GM18519 (cell line): ENCODE results near the gene NEAT1.

ENCODE experiments used
- ATAC-seq: cut with Tn5 transposase; IDR thresholded peaks from one replicate; pipeline ENCODE4 v1.9.1; 2021; ENCODE audit warnings: mild to moderate bottlenecking, moderate library complexity; ENCODE audit not compliant: unreplicated experiment, low FRiP score

Gene NEAT1

DNA sequence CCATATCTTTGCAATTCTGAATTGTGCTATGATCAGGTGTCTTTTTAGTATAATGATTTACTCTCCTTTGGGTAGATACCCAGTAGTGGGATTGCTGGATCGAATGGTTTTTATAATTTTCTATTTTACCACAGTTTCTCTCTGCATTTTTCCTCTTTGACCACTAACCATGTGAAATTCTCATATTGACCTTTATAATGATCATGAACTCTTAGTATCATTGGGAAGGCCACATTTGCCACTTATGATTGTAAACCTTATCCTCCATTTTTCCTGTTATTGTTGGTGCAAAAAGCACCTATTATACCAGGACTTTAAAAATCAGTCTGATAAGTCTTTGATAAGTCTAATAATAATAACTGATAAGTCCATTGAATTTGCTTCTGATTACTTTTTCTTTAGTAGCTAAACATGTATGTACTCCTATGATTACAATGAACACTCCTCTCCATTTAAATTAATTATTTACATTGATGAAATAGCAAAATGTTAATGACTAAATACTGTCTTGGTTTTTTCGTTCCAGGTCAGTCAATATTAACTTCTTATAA is 9.6 kb downstream of the NEAT1 start:
- no peak for ATAC-seq

GRCh38 chr11:65432686-65433582 is 10.3 kb downstream of the NEAT1 start:
- no peak for ATAC-seq

DNA sequence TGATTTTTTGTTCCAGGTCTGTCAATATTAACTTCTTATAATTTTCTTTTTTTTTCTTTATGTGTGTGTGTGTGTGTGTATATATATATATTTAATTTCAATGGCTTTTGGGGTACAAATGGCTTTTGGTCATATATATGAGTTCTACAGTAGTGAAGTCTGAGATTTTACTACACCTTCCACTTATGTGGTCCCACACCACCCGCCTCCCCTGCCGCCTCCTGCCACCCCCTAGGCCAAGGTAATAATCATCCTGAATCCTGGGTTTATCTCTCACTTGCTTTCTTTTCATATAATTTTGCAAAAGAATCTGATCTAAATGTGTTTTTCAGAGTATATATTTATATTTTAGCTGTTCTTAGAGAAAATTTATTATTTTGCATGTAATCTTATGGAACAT is 11.1 kb downstream of the NEAT1 start:
- no peak for ATAC-seq

GRCh38 chr11:65434057-65434666 is 11.6 kb downstream of the NEAT1 start:
- ATAC-seq, result no peak

DNA sequence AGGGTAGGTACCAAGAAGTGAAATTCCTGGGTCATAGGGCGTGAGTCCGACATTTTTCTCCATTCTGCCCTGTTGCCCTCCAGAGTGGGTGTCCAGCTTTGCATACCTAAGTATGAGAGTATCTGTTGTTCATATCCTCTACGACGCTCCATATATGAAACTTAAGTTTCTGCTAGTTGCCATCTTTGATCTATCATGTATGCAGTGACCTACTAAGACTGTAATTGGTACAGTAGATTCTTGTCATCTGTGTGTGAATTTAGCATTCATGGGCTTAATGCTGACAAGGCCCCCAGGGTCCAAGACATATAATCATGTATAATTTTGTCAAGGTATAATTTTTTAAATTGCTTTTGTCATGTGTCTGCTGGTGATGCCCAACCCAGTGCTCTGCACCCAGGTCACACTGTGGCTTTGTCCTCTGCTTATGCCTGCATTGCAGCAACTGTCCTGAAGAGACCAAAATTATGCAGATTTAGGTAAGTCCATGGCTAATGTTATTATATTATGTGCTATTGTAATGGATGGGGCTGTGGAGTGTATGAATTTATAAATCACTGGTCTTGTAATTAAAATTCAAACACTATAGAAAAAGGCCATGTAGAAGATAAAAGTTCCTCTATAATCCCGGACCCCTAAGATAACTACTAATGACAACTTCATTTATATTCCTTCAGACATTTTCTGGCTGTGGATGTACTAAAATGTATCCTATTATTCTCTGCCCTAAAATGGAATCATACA is 12.2 kb downstream of the NEAT1 start:
- no peak for ATAC-seq

- no peak for ATAC-seq
Measured at GRCh38 chr11:65435411-65435931, 12.9 kb downstream of the NEAT1 start.

- ATAC-seq, result no peak
Measured at GRCh38 chr11:65435981-65436411, 13.4 kb downstream of the NEAT1 start.

DNA sequence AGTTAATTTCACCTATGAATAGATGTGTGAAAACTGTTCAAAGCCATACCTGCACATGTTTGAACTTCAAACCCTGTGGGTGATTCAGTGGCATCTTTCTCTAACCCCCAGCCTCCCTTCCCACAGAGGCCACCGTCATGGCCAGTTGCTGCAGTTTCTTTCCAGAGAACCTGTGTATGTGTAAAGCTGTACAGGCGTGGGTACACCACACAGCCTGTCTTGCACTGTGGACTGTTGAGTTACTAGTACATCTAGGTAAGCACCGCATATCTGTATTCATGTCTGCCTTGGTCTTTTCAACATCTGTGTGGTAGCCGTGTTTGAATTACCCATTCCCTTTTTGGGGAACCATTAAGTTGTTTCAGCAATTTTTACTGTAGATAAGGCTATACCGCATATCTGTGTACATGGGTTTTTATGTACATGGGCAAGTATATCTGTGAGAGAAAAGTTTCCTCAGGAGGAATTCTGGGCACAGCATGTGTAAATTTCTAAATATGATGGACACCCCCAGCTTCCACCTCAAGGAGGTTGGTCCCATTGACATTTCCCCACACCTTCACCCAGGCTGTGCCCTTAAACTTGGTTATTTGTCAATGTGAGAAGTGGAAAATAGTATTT is 13.9 kb downstream of the NEAT1 start:
- ATAC-seq, result no peak

DNA sequence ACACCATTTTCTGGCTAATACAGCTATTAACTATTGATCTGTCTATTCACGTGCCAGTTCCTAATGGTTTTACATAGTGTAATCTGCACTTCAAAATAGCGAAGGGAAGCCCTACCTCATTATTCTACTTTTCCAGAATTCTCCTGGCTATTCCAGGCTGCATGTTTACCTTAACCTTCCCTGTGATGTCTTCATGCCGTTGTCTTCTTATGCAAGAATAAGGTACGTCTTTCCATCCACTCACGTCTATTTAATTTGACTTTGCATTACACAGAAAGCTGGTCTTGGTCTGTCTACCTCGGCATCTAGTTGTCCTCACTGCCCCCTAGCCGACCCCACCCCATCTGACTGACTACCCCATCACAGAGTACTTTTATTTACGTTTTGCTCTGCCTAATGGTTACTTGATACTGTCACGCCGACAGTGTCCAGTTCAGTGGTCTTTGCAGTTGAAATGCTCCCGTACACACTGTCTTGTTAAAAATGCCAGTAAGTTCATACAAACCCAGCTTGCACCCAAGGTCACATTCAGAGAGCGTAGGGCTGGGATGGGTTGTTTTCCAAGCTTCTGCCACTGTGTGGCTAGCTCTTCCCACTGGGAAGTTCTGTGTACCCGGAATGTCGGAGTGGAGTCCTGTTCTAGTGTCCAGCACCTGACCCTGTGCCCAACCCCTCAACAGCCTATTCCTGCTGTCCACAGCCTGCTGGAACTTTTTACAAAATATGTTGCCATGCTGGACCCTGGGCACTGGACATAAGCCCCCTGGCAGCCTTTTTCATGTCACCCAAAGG is 15.0 kb downstream of the NEAT1 start:
- ATAC-seq, result no peak

DNA sequence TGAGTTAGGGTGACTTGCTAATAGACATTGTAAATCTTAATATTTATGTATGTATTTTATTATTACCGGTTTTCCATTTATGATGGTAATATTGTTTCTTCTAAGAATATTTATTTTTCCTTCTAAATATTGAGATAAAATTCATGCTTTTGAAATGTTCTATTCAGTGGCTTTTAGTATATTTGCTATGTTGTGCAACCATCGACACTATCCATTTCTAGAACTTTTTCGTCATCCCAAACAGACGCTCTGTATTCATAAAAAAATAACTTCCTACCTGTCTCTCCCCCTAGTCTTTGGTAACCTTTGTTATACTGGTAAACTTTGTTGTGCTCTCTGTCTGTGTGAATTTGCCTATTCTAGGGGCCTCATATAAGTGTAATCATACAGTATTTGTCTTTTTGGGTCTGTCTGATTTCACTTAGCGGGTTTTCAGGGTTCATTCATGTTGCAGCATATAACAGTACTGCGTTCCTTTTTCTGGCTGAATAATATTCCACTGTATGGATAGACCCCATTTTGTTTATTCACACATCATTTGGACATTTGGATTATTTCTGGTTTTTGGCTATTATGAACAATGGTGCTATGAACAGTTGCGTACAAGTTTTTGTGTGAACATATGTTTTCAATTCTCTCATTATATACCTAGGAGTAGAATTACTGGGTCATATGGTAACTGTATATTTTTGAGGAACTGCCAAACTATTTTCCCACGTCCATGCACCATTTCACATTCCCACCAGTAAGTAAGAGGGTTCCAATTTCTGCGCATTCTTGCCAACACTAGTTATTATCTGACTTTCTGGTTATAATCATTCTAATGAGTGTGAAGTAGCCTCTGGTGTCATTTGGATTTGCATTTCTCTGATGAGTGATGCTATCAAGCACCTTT is 15.9 kb downstream of the NEAT1 start:
- no peak for ATAC-seq

GRCh38 chr11:65439331-65440181 is 17.0 kb downstream of the NEAT1 start:
- ATAC-seq, result no peak

GRCh38 chr11:65440831-65441499 is 18.4 kb downstream of the NEAT1 start:
- ATAC-seq, result no peak

DNA sequence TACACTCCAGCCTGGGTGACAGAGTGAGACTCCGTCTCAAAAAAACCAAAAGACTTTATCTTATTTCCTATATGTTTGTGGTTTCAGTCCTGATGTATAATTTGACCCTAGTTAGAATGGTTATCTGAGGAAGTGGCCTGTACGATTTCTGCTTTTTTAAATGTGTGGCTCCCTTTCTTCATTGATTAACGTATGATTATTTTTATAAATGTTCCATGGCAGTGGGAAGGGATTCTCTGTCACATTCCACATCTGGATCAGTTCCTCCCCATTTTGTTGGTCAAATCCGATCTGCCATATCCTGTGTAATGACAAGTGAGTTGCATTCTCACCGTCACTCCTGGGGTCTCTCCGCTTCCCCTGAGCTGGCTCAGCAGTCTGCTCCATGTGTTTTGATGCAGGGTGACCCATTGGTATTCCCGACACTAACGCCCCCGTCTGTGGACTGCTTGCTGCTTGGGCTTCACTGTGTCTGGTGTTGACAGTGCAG is 20.3 kb downstream of the NEAT1 start:
- no peak for ATAC-seq

DNA sequence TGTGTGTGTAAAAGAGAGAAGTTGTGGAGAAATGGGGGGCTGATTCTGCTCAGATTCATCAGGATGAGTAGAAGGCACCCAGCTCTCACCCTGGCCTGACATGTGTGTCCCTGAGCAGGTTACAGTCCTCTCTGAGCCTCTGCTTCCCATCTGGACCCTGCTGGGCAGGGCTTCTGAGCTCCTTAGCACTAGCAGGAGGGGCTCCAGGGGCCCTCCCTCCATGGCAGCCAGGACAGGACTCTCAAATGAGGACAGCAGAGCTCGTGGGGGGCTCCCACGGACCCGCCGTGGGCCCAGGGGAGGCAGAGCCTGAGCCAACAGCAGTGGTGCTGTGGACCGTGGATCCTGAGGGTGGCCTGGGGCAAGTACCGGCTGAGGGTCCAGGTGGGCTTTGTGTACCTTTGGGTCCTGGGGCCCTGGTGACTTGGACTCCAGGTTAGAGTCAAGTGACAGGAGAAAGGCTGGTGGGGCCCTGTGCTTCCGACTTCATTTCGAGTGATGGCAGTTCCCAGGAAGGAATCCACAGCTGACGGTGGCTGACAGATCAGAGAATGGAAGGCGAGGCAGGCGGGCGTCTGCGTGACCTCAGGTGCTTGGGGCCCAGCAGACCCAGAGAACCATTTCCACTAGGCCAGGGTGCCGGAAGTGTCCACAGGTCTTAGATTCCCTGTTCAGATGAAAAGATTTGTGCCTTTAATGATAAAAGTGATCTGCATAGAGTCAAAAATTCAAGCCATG is 21.9 kb downstream of the NEAT1 start:
- ATAC-seq, result no peak

GRCh38 chr11:65445101-65445603 is 22.6 kb downstream of the NEAT1 start:
- no peak for ATAC-seq
